ENCODE measurements around the gene OR4A5. TPM values are rescaled to one million over a fixed set of nuclear protein-coding genes. Genes with fewer than 3 reads are reported as not detected.

Gene OR4A5
- polyA plus RNA-seq, result not detected in 2 replicates

GRCh38 chr11:54706532-54706931 lies at the start of gene OR4A5:
TSS of gene OR4A5 (plus strand) at chr11:54706832. CDS start at chr11:54706885, 53 bp downstream.

Other genes starting within 250 kb of the OR4A5 start
- gene OR4C46, start 102.8 kb upstream of the OR4A5 start, polyA plus RNA-seq, result not detected in 2 replicates

Measured in Purkinje cell (primary cell).